GM21515 (cell line): Measurements from ENCODE around the gene CROCC2.

Experiments
- ATAC-seq: cut with Tn5 transposase; IDR thresholded peaks from one replicate; pipeline ENCODE4 v1.9.1; 2021; ENCODE audit not compliant: unreplicated experiment

CROCC2 gene

DNA sequence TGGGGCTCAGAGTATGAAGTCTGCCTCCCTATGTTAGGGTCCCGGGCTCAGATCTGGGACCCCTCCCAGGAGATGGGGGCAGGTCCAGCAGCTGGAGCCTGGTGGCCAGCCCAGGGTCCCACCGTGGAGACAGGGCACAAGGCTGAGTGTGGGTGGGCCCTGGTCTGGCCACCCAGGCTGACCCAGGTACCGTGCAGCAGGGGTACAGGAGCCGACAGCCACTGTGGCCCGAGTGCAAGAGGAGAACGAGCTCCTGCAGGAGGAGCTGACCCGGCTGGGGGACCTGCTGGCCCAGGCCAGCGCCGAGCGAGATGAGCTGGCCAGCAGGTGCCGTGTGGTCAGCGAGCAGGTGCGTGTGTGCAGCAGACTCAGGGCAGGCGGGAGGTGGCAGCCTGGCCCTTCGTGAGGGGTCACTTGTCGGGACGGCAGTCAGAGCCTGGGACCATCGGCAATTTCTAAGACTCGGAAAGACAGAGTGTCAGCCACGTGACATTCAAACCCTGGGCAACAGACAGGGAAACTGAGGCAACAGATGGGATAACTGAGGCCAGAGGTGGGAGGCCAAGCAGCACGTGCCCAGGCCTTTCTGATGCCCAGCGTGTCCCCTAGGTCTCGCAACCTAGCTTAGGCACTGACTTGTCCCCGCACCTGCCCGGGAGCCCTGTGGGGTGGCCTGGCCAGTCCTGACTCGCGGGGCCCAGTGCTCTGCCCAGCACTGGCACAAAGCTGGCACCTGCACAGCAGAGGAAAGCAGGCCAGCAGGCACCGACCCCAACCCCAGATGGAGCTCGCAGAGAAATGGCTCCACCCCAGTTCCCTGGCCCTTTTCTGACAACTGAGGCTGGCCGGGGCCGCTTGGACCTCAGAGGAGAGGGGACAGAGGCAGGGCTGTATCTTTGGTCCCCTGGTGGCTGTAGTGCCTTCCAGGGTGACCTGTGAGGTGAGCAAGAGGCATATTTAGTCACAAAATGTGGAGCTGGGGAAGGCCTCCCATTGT is 13.9 kb downstream of the CROCC2 start:
- ATAC-seq, result no peak

DNA sequence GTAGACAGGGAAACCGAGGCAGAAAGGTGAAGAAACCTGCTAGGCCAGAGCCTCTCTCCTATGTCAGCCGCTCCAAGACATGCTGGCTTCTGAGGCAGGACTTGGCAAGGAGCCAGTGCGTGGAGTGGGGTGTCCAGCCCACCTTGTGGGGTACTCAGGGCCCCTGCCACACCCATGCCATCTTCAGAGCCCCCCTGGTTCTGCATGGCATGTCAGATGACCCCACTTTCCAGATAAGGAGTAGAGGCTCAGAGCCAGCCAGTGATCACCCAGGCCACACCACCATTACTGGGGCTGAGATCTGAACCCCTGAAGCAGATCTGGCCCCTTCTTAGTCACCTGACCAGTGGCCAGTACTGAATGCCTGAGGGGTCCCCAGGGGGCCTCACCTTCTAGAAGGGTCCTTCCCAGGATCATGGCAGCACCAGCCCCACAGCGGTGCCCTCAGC is 14.7 kb downstream of the CROCC2 start:
- no peak for ATAC-seq

DNA sequence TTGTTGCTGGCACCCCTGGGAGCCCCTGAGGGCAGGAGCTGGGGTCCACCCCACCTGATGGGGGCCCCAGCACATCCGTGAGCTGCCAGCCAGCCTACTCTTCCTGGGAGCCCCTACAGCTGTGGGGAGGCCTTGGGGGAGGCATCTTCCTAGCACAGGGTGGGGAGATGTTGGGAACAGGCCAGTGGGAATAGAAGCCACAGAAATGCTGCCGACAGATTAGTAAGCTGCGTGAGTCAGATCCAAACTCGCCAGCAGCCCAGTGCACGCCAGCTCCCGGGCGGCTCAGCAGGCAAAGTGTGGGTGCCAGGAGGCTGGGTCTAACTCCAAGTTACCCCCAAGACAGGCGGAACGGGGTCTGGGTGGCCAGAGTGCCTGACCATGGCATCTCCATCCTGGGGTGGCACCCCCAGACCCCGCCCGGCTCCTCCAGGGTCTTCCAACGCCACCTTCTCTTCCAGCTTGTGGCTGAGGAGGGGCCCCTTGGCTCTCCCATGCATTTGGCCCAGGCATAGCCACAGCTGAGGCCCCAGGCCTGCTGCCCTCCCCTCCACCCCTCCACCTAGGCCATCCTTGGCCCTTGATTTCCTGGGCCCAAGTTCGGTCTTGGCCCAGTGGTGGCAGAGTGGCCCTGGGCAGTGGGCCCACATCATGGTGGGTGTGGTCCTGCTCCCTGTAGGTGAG is 15.3 kb downstream of the CROCC2 start:
- ATAC-seq, result no peak

DNA sequence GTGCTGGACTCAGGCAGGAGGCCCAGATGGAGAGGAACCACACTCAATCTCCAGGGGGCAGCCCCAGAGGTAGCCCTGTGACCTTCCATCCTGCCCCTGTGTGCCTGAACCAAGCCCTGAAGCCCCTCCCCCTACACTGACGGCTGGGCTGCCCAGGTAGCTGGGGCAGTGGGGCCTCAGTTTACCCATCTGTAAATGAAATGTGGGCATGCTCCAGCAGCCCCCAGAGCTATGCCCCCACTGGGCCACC is 15.8 kb downstream of the CROCC2 start:
- no peak for ATAC-seq

DNA sequence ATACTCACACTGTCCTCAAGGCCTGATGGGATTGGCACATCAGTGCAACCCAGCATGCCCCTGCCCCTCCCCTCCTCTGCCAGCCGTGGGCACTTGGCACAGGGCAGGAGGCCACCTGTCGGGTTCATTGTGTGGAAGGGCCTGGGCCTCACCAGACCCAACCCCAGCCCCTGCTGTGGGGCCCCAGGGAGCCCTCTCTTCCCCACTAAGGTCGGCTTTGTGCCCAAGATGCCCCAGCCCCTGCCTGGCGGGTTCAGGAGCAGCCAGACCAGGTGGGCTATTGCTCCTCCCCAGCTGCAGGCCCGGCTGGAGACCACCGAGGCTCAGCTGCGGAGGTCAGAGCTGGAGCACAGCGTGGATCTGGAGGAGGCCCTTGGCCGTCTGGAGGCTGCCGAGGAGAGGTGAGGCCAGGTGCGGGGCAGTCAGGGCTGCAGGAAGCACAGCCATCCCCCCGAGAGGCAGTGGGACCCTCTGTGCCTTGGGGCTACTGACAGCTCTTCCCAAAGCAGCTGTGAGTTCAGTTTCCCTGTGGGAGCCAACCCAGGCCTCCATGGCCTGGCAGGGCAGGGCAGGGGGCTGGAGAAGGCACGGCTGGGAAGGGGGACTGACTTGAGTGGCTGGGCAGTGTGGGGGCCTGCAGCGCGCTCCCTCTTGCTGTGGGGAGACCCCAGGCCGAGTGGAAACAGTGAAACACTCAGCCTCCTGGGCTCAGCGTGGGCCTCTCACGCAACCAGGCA is 16.3 kb downstream of the CROCC2 start:
- no peak for ATAC-seq

DNA sequence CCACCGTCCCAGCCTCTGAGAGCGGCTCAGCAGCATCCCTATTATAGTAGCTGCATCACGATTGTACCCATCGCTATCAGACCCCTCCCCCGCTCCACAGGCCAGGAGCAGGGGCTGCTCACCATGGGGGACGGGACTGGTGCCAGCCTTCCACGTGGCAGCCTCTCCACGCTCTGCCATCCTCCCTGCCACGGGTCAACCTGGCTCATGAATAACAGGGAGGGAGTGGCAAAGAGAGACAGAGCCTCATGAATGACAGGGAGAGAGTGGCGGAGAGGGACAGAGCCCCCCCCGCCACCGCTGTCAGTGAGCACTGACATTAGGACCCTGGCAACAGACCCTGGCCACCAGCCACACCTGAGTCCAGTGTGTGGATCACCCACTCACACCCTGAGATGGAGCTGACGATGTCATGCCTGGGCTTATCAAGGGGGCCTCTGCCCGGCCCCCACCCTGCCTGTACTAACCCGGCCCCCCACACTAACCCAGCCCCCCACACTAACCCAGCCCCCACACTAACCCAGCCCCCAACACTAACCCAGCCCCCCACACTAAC is 16.9 kb downstream of the CROCC2 start:
- no peak for ATAC-seq

DNA sequence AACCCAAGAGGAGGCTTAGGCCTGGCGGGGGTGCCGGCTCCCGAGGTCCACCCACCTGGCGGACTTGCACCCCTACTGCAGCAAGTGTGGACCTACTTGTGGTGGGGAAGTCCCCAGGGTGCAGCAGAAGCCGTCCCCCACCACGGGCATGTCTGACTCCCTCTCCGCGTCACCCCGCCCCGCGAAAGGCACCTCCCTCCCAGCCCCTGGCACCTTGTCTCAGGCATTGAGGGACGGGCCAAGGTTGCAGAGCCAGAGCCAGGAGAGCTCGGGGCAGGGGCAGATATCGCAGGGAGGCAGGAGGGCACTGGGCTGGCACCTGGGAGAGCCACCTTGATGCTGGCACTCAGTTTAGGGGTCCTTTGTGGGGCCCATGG is 19.0 kb downstream of the CROCC2 start:
- no peak for ATAC-seq

DNA sequence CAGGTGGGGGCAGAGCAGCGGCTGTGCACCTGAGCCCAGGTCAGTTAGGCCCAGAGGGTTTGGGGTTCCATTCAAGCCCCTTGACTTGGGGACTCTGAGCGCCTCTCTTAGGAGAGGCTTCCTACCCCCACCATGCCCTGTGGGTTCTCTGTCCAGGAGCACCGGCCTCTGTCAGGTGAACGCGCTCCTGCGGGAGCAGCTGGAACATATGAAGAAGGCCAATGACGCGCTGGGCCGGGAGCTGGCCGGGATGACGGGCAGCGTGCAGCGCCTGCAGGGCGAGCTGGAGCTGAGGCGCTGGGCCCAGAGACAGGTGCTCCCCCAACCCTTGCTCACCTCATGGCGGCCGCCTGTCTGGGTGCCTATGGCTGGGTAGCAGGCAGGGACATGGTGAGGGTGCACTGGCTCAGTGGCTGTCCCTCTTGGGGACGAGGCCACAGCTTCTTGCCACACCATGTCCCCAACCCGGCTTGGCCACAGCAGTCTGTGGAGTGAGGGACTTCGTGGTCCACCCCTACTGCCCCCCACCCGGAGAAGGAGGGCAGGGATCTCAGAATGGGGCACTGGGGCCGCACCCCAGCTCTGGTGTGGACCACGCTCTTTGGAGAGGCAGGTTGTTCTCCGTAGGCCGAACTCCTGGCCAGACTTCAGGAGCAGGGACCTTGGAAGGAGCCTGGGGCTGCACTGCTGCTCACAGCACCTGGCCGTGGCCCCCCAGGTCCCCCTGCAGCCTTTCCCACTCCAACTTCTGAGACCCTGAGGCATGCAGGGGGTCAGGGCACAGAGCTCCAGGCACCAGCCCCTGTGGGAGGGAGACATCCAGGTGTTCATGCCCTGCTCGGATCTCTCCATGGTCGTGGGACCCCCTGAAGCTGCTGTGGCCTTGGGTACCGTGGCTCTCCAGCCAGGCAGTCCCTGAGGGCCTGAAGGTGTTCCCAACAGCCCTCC is 19.7 kb downstream of the CROCC2 start:
- ATAC-seq, result no peak

DNA sequence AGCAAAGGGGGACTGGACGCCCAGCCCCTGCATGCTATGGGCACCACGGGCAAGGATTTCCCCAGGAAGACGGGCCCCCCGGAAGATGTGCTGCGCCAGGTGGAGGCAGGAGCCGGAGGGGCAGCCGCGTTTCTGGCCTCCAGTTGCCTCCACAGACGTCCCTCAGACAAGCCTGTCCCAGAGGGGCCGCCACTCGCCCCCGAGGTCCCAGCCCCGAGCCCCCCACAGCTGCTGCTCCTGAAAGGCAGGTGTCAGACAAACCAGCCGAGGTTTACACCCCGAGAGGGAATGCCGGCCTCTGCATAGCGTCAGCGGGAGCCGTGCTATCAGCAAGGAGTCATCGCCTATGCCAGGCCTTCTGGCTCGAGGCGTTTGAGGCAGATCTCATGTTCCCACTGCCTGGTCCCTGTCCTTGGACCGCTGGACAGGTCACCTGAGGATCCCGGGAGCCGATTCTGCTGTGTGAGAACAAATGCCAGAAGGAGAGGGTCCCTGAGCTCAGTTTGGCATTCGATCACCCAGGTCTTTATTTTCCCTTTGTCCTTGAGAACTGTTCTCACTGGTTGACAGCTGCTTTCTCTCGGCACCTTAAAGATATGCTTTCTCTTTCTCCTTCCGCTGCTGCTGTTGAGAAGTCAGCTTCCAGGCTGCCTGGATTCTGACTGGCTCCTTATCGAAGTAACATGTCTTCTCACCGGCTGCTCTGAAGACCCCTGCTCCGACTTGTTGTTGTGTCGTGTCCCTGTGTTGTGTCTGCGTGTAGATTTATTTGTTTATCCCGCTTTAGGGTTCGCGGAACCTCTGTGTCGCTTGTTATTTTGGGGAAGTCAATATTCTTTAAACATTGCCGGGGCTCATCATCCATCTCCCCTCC is 20.6 kb downstream of the CROCC2 start:
- ATAC-seq, result no peak

DNA sequence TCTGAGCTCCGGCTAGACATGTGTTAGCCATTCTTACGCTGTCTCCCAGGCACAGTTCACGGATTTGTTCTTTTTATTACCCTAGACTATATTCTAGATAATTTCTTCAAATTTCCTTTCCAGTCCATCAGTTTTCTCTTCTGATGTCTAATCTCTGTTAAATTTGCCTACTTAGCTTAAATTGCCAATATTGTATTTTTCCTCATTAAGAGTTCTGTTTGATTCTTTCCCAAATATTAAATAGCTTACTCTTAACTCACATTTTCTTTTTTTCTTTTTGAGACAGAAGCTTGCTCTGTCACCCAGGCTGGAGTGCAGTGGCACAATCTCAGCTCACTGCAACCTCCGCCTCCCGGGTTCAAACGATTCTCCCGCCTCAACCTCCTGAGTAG is 21.2 kb downstream of the CROCC2 start:
- no peak for ATAC-seq

DNA sequence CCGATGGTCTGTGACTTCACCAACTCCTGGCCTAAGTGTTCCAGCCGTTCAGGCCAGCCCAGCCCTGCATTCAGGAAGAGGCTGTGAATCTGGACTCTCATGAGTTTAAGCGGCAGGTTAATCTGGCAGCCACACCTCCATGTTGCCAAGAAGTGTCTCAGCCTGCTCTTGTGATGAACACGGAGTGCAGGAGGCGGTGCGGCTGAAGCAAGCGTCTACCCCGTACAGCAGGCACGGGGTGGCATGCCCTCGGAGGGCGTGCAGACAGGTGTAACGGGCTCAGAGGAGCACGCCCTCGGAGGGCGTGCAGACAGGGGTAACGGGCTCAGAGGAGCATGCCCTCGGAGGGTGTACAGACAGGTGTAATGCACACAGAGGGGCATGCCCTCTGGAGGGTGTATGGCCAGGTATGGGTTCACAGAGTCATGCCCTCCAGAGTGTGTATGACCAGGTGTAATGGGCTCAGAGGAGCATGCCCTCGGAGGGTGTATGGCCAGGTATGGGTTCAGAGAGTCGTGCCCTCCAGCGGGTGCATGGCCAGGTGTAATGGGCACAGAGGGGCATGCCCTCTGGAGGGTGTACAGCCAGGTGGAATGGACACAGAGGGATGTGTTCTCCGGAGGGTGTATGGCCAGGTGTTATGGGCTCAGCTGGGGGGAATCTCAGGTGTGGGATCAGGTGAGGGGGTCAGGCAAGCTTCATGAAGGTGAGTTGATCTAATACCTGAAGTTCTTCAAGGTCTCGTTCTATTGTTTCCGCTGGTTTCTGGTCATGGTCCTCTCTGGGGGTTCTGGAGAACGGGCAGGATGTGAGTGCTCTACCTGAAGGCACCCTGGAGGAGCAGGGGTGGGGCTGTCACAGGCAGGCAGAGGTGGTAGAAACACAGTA is 22.6 kb downstream of the CROCC2 start:
- ATAC-seq, result no peak

DNA sequence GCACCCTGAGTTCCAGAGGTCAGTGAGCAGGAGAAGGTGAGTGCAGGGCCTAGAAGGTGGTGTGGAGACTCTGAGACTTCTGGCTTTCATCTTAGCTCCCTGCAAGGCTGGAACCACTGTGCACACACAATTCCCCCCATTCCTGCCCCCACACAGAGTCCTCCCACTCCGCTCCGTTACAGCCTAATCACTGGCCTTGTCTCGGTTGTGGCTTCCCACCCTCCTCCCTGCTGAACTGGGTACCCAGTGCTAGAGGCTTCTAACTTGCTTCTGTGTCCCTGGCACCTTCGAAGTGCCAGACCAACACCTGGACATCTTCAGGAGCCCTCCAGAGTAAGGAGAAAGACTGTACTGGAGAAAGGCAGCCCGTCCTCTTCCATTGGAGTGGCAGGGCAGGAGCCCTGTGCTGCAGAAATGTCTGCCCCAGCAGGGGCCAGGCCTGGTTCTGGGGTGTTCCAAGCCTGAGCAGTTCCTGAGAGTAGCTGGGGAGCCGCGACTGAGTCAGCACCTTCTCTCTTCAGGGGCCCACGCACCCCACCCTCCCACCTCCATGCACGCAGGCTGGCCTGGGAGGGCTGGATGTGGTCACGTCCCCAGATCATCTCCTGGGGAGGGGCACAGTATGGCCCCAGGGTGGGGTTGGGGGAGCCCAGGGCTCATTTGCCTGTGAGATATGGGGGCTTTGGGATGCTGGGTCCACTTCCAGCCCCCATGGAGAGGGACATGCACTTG is 23.4 kb downstream of the CROCC2 start:
- ATAC-seq, result no peak

DNA sequence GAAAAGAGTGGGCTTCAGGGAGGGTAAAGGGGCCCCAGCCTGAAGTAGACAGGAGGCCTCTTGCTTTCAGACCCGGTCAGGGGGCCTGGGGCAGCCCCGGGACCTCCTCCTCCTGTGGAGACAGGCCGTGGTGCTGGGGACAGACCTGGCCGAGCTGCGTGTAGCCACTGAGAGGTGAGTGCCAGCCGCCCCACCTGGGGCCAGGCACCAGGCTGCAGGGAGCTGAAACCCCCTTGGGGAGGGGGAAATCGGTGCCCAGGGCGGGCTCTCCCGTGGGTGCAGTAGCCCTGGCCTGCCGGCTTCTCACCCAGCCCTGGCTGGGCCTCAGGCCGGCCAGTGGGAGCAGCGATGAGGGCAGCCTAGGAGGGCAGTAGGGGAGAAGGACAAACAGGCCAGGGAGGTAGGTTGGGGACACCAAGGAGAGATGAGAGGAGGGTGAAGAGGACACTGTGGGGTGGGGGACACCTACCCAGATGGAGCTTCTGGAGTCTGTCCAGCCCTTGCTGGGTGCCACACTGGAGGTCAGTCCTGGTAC is 24.0 kb downstream of the CROCC2 start:
- no peak for ATAC-seq

DNA sequence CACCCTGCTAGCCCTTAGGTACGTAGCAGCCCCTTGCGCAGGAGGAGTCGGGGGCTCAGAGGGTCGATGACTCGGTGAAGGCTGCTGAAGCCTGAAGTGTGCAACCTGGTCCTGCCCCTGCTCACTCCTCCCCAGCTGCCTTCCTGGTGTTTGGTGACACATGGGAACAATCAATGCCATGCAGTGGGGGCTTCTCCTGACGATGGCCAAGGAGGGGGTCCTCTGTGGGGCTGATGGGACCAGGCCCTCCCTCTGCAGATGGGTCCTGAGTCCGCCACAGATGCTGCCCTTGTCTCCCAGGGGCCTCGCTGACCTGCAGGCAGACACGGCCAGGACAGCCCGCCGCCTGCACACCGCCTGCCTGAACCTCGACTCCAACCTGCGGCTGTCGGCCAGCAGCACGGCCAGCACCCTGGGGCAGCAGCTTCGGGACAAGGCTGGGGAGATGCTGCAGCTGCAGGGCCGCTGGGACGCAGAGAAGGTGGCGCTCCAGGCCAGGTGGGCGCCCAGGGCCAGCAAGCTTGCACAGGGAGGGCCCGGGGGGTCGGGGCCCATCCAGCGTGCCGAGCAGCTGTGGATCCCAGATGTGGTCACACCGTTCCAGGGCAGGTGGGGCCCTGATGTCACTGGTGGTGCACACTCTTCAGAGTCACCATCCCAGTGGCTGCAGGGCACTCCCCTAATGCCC is 24.6 kb downstream of the CROCC2 start:
- ATAC-seq, result no peak

DNA sequence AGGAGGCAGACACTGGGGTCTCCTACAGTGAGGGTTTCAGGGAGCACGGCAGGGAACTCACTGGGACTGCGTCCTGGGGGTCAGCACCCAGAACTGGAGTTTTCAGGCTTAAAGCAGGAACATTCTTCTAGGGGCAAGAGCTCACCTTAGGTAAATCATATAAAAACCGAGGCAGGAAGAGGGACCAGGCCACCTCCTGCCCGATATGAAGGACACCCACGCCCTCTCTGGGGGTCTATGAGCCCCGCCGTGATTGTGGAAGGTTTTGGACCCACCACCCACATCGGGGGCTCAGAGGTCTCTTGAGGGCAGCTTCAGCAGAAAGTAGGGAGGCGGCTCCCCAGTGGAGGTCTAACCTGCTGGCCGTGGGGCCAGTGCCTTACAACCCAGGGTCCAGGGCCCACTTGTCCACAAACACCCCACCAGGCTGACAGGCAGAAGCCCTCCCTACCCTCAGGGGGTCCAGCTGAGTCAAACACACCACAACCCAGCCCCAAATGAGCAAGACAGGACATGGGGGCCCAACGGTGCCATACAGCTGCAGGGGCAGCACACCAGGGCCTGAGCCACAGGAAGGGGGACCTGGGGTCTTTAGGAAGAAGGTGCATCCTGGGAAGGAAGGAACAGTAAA is 25.3 kb downstream of the CROCC2 start:
- no peak for ATAC-seq

DNA sequence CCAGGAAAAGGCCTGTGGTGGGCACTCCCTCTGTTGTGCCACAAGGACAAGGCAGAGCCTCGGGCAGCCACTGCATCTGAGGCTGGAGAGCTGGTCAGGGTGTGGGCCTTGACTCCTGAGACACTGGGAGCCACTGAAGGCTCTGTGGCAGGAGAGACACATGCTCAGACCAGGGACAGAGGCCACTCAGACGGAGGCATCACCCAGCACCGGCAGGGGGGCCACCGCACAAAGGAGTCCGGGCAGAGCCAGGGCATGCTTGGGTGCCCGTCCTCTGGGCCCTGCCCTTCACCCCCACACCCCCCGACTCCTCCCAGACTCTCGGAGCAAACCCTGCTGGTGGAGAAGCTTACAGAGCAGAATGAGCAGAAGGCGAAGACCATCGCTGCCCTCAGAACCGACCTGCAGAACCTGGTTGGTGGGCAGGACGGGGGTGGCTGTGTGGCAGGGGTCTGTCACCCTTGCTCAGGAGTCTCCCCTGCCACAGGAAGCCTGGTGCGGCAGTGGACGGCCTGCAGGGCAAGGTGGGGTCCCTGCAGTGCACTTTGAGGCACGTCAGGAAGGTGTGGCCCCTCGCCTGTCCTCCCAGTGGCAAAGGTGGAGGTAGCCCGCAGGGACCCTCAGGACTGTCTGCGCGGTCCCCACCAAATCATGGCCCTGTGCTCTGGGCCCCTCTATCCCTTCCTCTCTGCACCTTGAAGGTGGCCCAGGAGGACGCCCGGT is 26.0 kb downstream of the CROCC2 start:
- no peak for ATAC-seq
